Stimulated activated CD4-positive, alpha-beta T cell treated with anti-CD3 and anti-CD28 coated beads, Interleukin-1b, Interleukin-23, amount 100 ng/mL, for 4 hours (primary cell): ENCODE results near the gene HSD17B3.
"Not testable (repeated sequence)": the region's sequence is repeated elsewhere in the genome, so short reads cannot be mapped to it uniquely, and the experiment has no call there.

Experiments
- DNase-seq, 2 donors: peaks; one replicate each; pipeline ENCODE4 v3.0.0-alpha.2; 2020; ENCODE audit warnings: low read depth in 2 of 2

The HSD17B3 gene

DNA sequence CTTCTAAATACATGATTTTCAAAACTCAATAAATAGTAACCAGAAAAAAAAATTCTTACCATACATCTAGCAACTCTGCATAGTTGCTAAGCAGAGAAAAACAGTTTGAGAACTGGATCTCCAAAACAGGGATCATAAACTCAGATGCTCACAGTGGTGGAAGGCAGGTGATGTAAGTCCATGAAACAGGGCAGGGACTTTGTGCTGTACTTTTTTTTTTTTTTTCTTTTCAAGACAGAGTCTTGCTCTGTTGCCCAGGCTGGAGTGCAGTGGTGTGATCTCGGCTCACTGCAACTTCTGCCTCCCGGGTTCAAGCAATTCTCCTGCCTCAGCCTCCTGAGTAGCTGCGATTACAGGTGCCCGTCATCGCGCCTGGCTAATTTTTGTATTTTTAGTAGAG lies 5.0 kb upstream of the HSD17B3 start:
- not testable (repeated sequence) for DNase-seq

GRCh38 chr9:96305171-96305570 lies 3.2 kb upstream of the HSD17B3 start:
- no peak for DNase-seq

DNA sequence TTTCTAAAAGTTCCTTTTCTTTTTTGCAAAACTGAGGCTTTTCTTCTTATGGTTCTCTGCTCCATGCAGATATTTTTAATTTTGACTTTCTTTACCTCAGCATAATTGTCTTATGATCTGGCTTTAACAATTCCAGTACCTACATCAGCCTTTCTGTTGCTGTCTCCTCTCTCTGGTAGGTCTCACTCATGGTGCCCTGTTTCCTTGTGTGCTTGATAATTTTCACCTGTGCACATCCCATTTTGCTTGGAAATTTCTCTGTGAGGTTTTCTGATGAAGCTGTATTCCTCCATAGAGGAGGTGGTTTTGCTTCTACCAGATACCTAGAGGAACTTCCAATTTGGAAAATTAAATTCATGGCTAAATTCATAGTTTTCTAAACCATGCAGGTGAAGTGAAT lies 2.3 kb upstream of the HSD17B3 start:
- DNase-seq, result no peak

DNA sequence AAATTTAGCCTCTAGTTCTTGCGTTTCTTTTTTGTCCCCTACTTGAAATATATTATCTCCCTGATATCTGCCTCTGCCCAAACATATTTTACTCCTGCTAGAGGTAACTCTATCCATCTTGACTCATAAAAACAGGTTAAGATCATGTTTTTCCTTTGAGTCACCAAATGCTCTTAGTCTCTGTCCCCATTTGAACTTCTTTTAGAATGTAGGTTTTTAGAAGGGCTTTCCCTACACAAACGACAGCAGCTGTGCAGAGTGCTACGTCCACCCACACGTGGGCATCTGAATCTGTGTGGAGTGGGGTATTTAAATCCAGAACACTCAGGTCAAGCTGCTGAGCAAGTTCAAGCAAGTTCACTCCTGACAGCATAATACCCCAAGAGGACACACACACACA lies 2.2 kb downstream of the HSD17B3 start:
- DNase-seq, result no peak

DNA sequence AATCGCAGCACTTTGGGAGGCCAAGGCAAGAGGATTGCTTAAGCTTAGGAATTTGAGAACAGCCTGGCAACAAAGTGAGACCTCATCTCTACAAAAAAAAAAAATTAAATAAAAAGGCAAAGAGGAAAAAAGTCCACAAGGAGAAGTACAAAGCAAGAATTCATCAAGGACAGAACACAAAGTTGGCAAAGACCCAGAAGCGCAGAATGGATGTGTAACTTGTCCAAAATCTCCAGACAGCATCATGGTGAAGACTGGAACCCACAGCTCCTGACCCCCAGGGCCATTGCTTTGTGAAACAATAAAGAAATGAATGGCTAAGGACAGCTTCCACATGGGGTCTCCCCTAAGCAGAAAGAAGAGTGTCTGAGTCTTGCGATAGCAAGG lies 7.8 kb downstream of the HSD17B3 start:
- no peak for DNase-seq

GRCh38 chr9:96293498-96294158 lies 8.3 kb downstream of the HSD17B3 start:
- no peak for DNase-seq

DNA sequence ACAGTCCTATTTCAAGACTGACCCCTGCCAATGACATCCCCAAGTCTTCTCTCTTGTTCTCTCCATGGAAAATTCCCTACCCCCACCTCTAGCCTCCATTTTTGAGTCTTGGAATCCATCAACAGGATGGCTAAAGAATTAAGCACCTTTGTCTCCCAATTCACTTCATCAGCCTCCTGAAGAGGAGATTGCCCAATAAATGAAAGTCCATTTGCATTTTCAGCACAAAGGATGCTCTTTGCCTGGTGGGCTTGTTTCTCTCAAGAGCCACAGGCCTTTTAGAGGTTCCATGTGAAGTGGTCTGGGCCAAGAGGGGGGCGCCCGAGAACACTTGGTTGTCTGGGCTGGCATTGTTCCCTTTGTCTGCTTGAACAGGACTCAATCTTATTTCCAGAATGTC lies 12.6 kb downstream of the HSD17B3 start:
- no peak for DNase-seq

DNA sequence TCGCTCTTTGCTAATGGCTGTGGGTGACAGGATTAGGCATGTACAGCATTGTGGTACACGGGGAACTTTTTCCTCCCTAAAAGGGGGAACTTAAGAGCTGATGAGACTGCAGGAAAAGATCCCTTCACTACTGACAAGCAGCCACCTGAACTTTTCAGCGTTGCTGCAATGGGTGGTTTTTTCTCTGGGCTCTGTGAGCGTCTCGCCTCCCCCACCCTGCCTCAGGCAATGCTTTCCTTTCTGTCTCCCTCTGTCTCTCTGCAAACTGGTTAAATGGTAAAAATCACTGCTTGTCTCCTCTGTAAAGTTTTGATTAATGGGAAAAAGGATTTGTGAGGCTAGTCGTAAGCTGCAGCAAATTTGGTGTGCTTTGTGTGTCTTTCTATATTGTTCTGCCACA lies 20.3 kb downstream of the HSD17B3 start:
- no peak for DNase-seq

DNA sequence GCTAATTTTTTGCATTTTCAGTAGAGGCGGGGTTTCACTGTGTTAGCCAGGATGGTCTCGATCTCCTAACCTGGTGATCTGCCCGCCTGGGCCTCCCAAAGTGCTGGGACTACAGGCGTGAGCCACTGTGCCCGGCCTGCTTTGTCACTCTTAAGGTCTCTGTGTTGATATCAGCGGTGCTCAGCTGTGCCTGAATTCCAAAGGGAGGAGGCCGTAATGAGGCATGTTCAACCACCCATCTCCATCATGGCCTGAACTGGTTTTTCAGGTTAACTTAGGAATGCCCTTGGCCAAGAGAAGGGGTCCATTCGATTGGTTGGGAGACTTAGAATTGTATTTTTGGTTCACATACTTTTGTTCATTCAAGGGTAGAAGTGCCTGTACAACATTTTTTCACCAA lies 22.0 kb downstream of the HSD17B3 start:
- DNase-seq, result no peak

DNA sequence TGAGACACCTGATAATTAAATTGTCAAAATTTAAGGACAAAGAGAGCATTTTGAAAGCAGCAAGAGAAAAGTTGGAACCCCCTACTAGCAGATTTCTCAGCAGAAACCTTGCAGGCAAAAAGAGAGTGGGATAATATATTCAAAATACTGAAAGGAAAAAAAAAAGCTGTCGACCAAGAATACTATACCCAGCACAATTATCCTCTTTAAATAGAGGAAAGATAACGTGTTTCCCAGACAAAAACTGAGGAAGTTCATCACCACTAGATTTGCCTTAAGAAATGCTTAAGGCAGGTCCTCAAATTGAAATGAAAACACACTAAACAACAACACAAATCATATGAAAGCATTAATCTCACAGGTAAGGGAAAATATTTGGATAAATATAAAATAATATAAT lies 27.0 kb downstream of the HSD17B3 start:
- no peak for DNase-seq

DNA sequence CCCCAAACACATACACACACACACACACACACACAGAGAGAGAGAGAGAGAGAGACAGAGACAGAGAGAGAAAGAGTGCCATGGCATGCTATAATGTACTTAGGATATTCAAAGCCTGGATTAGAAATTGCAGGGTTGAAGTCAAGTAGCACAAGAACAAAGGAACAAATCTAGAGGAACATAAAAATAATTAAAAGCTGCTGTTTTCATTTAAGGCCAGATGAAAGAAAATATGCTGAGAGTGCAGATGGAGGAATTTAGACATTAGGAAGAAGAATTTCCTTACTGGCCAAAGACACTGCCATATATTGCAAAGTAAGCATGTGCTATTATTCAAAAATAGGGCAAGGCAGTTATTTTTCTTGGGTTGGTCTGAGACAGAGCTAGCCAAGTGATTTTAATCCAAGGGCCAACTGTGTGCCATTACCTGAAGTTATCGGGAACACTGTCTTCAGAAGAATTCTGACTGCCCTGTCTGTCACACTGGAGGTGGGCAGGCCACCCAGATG lies 31.7 kb downstream of the HSD17B3 start:
- DNase-seq, result no peak

GRCh38 chr9:96258967-96259366 lies 43.0 kb downstream of the HSD17B3 start:
- no peak for DNase-seq

DNA sequence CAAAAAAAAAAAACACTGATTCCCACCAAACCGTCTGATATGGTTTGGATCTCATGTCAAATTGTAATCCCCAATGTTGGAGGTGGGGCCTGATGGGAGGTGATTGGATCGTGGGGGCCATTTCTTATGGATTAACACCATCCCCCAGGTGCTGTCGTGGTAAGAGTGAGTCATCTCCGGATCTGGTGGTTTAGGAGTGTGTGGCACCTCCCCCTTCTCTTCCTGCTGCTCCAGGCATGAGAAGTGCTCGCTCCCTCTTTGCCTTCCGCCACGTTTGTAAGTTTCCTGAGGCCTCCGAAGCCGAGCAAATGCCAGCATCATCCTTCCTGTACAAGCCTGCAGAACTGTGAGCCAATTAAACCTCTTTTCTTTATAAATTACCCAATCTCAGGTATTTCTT lies 45.2 kb downstream of the HSD17B3 start:
- no peak for DNase-seq

DNA sequence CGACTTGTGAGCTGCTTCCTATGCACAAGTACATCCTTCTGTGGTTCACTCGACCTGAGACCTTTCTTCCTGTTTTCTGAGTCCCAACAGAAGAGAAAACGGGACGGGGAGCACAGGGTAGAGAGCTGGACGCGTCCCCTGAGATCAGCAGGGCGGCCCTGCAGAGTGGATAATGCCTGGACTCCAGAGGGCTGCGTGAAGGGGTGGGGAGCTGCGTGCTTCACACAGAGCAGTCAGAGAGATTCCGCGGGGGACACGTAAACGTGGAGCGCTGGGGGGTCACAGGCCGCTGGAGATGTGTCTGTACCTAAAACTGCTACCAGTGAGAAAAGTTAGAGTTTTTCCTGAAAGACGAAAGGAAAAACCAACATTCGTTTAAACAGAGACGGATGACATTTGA lies 46.3 kb downstream of the HSD17B3 start:
- no peak for DNase-seq

- DNase-seq, result no peak
Measured at GRCh38 chr9:96253059-96253696, 48.8 kb downstream of the HSD17B3 start.

GRCh38 chr9:96251451-96251850 lies 50.5 kb downstream of the HSD17B3 start:
- DNase-seq, result no peak

- DNase-seq, result no peak
Measured at GRCh38 chr9:96249746-96250145, 52.2 kb downstream of the HSD17B3 start.

DNA sequence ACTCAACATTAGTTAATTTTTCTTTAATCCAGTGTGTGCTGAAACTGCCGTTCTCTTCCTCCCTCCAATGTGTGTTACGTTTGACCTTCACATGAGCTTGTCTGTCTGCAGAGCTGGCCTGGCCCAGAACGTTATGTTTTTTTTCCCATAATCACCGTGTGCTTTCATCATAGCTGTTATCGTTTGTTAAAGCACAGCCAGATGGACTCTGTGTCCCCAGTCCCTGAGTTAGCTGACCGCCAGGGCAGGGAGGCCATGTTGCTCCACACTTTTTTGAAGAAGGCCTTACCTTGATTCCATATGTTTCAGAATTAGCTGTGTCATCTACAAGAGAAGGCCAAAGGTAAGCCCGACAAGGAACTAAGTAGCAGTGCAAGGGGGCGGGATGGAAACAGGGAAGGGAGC lies 55.7 kb downstream of the HSD17B3 start:
- no peak for DNase-seq

DNA sequence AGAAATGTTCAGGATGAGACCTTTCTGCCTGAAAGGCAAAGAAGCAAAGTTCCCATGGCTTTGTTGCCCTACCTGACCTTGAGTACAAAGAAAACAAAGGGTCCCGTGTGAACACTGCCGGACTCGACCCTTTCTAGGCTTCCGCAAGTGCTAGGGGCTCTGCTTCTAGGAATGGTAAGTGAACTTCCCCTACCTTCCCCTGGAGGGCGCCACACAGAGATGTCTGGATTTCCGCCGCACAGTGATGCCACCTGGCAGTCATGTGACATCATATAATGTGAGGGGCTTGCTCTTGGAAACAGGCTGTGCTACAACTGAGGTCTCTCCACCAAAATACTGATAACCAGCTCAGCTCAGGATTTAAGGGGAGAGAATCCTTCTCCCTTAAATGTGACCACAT lies 56.6 kb downstream of the HSD17B3 start:
- DNase-seq, result no peak

DNA sequence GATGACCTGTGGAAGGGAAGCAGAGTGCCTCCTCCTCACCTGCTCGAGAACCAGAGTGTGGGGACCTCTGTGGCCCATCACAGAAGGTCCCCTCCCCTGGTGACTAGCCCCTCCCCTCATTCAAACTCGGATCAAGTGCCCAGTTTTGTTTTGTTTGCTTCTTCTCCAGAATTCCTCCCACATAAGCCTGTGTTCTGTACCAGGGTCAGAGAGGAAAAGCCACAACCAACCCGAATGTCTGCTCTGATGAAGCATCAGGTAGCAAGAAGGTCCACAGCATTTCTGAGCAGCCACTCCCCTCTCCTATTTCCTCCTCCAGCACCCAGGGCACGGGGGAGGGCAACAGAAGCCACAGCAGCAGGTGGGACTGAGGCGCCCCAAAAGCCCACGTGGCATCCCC lies 58.2 kb downstream of the HSD17B3 start:
- no peak for DNase-seq

- DNase-seq, result no peak
Measured at GRCh38 chr9:96242811-96243210, 59.2 kb downstream of the HSD17B3 start.

GRCh38 chr9:96241391-96241809 lies 60.6 kb downstream of the HSD17B3 start:
- no peak for DNase-seq

DNA sequence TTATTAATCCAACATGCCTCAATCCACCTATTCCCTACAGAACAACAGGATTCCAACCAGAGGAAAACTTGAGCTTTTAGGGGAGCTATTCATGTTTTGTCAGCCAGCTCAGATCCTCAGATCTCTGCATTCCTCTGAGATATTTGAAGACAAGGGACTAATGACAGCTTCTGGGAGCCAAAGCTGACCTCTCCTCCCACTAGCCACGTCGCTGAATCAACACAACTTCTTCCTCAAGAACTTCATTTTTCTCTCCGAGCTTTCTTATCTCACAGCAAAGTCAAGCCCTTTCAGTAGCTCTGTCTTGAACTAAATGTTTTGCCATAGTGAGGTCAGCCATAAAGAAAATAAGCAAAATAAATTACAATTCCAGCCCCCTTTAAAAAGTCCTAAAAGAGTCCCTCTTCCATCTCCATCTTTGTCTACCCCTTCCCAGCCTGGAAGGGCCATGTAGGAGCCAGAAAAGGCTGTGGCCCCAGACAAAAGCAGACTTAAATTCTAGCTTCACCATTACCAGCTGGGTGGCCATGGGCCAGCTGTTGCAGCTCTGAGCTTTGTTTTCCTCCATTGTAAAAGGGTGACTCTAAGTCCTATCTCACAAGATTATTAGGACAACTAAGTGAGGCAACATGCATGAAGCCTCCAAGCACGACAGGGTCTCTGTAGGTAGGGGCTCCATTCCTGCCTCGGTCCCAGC lies 65.0 kb downstream of the HSD17B3 start:
- DNase-seq, result no peak
